Activated B cell treated with CpG ODN at 0.5 μM for 24 hours (primary cell): ENCODE results near the gene FBN2. TPM values are rescaled to one million over a fixed set of nuclear protein-coding genes. Genes with fewer than 3 reads are reported as not detected.

Source experiments
- ATAC-seq: fragments of 200-7000 bp; cut with Tn5 transposase; one replicate; pipeline ENCODE4 v1.10.0; 2021; ENCODE audit warnings: low read depth, mild to moderate bottlenecking, moderate library complexity
- CTCF ChIA-PET: fragments of 350-600 bp; sonication (Branson Sonifier 250); formaldehyde crosslinking; loops from one replicate; lab custom pipeline; 2021; ENCODE audit warnings: antibody characterized with exemption; lab: Charles Lee
- POLR2A ChIA-PET: fragments of 350-600 bp; sonication (Branson Sonifier 250); formaldehyde crosslinking; loops from one replicate; lab custom pipeline; 2021; ENCODE audit warnings: antibody characterized with exemption; lab: Charles Lee
- DNase-seq: peaks from one replicate; pipeline ENCODE4 v3.0.0; 2022
- H3K27ac Mint-ChIP-seq: one replicate; pipeline ENCODE4 v1.8.0; 2020; ENCODE audit warnings: mixed read lengths
- H3K27me3 Mint-ChIP-seq: one replicate; pipeline ENCODE4 v1.8.0; 2021; ENCODE audit warnings: mixed read lengths
- H3K36me3 Mint-ChIP-seq: one replicate; pipeline ENCODE4 v1.8.0; 2021; ENCODE audit warnings: low read depth, mixed read lengths
- H3K4me1 Mint-ChIP-seq: one replicate; pipeline ENCODE4 v1.8.0; 2021; ENCODE audit warnings: mixed read lengths
- H3K4me3 Mint-ChIP-seq: one replicate; pipeline ENCODE4 v1.8.0; 2020; ENCODE audit warnings: mild to moderate bottlenecking, mixed read lengths
- H3K9me3 Mint-ChIP-seq: one replicate; pipeline ENCODE4 v1.8.0; 2020; ENCODE audit warnings: mixed read lengths
- CTCF ChIP-seq: fragments of 200-600 bp; IDR thresholded peaks from one replicate; pipeline ENCODE4 v1.8.0; 2022; ENCODE audit warnings: antibody characterized with exemption, mild to moderate bottlenecking
- intact Hi-C: fragments of 100-400 bp; cut with micrococcal nuclease; formaldehyde crosslinking; loops from one replicate; pipeline ENCODE4 v1.15.1; 2024
- total RNA-seq: library from RNA; stranded (reverse); gene quantifications from 2 replicates; pipeline ENCODE4 v1.2.3, GENCODE V29; 2022

Gene FBN2
- total RNA-seq, 1 donor from 2014 or later, result not detected

GRCh38 chr5:128493657-128494329, 44.3 kb downstream of the FBN2 start:
- Mint-ChIP-seq H3K27me3 (no peaks in the 10 kb centered on the region), H3K4me1 (no peaks in the 10 kb centered on the region), H3K9me3 (peaks cover 4% of the 10 kb centered on the region), H3K36me3 (no peaks in the 10 kb centered on the region), H3K27ac (no peak overlapping the region), H3K4me3 (no peak overlapping the region)
- ATAC-seq (no peak), DNase-seq (no peak)
- TF ChIP-seq CTCF, result no peak
- intact Hi-C loops, result no loop called here
- POLR2A ChIA-PET, result no interaction called here
- CTCF ChIA-PET, result no interaction called here

GRCh38 chr5:128491291-128491690, 46.8 kb downstream of the FBN2 start:
- Mint-ChIP-seq H3K36me3 (no peaks in the 10 kb centered on the region), H3K4me1 (no peaks in the 10 kb centered on the region), H3K27me3 (no peaks in the 10 kb centered on the region), H3K9me3 (peaks cover 4% of the 10 kb centered on the region), H3K27ac (no peak overlapping the region), H3K4me3 (no peak overlapping the region)
- ChIA-PET POLR2A (no interaction called here), CTCF (no interaction called here)
- ATAC-seq (no peak), DNase-seq (no peak)
- no peak for TF ChIP-seq CTCF
- intact Hi-C loops, result no loop called here

GRCh38 chr5:128490761-128491160, 47.3 kb downstream of the FBN2 start:
- Mint-ChIP-seq H3K27ac (no peak overlapping the region), H3K36me3 (no peaks in the 10 kb centered on the region), H3K4me1 (no peaks in the 10 kb centered on the region), H3K4me3 (no peak overlapping the region), H3K9me3 (peaks cover 4% of the 10 kb centered on the region), H3K27me3 (no peaks in the 10 kb centered on the region)
- no peak for TF ChIP-seq CTCF
- ChIA-PET POLR2A (no interaction called here), CTCF (no interaction called here)
- ATAC-seq (no peak), DNase-seq (no peak)
- intact Hi-C loops, result no loop called here

GRCh38 chr5:128487041-128487440, 51.0 kb downstream of the FBN2 start:
- no peak for ATAC-seq
- Mint-ChIP-seq H3K27me3 (no peaks in the 10 kb centered on the region), H3K9me3 (peaks cover 2% of the 10 kb centered on the region), H3K4me3 (no peak overlapping the region), H3K36me3 (no peaks in the 10 kb centered on the region), H3K4me1 (no peaks in the 10 kb centered on the region), H3K27ac (no peak overlapping the region)
- ChIA-PET POLR2A (no interaction called here), CTCF (no interaction called here)
- no peak for TF ChIP-seq CTCF
- intact Hi-C loops, result no loop called here
- no peak for DNase-seq

- ATAC-seq (no peak), DNase-seq (no peak)
- CTCF ChIA-PET, result no interaction called here
- Mint-ChIP-seq H3K27ac (no peak overlapping the region), H3K4me1 (no peaks in the 10 kb centered on the region), H3K4me3 (no peak overlapping the region), H3K27me3 (no peaks in the 10 kb centered on the region), H3K9me3 (peaks cover 2% of the 10 kb centered on the region), H3K36me3 (no peaks in the 10 kb centered on the region)
- TF ChIP-seq CTCF, result no peak
- POLR2A ChIA-PET, result no interaction called here
- intact Hi-C loops, result no loop called here
Measured at GRCh38 chr5:128483738-128484137, 54.3 kb downstream of the FBN2 start.
